GM12872 (cell line): ENCODE data around the gene C2orf92.

Experiments used
- TF ChIP-seq, protein P1 (sequence below): IDR thresholded peaks from 3 replicates; pipeline ENCODE4 v1.5.1; 2011; ENCODE audit warnings: low read depth, mild to moderate bottlenecking, low read length, moderate library complexity; ENCODE audit not compliant: insufficient read depth

Gene C2orf92

DNA sequence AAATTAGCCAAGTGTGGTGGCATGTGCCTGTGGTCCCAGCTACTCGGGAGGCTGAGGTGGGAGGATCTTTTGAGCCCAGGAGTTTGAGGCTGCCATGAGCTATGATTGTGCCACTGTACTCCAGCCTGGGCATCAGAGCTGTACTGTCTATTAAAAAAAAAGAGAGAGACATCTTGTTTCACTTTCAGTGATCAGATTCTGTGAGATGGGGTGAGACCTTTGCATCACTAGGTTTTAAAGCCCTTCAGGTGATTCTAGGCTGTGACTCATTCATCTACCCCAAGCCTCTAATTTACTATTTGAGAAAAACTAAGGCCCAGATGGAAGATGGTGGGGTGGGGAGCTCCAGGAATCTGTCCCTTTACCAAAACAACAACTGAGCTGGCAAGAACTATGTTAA is 7.1 kb downstream of the C2orf92 start:
- TF ChIP-seq, protein P1, sequence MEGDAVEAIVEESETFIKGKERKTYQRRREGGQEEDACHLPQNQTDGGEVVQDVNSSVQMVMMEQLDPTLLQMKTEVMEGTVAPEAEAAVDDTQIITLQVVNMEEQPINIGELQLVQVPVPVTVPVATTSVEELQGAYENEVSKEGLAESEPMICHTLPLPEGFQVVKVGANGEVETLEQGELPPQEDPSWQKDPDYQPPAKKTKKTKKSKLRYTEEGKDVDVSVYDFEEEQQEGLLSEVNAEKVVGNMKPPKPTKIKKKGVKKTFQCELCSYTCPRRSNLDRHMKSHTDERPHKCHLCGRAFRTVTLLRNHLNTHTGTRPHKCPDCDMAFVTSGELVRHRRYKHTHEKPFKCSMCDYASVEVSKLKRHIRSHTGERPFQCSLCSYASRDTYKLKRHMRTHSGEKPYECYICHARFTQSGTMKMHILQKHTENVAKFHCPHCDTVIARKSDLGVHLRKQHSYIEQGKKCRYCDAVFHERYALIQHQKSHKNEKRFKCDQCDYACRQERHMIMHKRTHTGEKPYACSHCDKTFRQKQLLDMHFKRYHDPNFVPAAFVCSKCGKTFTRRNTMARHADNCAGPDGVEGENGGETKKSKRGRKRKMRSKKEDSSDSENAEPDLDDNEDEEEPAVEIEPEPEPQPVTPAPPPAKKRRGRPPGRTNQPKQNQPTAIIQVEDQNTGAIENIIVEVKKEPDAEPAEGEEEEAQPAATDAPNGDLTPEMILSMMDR: no peak

- TF ChIP-seq, protein P1: no peak
These were observed 8.0 kb downstream of the C2orf92 start for GRCh38 chr2:97677480-97677879.

DNA sequence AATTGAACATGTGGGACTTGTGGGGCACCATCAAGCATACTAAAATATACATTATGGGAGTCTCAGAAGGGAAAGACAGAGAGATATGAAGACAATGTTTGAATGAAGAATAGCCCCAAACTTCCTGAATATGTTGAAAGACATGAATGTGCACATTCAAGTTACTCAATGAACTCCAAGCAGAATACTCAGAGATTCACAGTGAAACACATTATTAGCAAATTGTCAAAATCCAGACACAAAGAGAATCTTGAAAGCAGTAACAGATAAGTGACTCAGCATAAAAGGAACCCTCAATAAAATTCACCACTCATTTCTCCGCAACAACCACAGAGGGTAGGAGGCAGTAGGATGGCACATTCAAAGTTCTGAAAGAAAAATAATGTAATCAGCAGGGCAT is 8.8 kb downstream of the C2orf92 start:
- TF ChIP-seq, protein P1: no peak

- TF ChIP-seq, protein P1: no peak
These were observed 18.7 kb downstream of the C2orf92 start for GRCh38 chr2:97688062-97688827.

- TF ChIP-seq, protein P1: no peak
These were observed 21.7 kb downstream of the C2orf92 start for GRCh38 chr2:97691166-97691565.

DNA sequence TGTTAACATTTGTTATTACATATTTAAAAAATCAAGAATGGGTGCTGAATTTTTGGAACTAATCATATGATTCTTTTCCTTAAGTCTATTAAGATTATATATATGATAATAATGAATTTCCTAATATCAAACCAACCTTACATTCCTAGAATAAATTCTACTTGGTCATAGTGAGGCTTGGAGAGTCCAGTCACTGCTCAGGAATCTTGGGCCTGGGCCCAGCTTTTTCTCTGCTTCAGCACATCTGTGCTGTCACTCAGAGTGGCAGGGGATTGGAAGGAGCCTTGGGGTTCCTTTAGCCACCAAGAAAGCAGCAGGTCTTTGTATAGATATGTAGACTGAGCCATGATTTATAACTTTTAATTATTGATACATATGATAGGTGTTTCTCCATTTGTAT is 24.0 kb downstream of the C2orf92 start:
- TF ChIP-seq, protein P1: no peak

- TF ChIP-seq, protein P1: no peak
These were observed 26.2 kb downstream of the C2orf92 start for GRCh38 chr2:97695744-97696143.
